Esophagus squamous epithelium (tissue), 5 donors: ENCODE results near the gene CD59. TPM values are rescaled to one million over a fixed set of nuclear protein-coding genes. Genes with fewer than 3 reads are reported as not detected.

Experiments used
- DNase-seq: peaks from one replicate; lab custom pipeline; 2025; lab: John Stamatoyannopoulos, UW
- H3K27ac ChIP-seq, 4 donors: fragments of 200-600 bp; sonication (generic); one replicate each; pipeline ENCODE4 v1.5.1; 2016 to 2019; ENCODE audit warnings: mild to moderate bottlenecking in 1 of 4
- H3K27me3 ChIP-seq, 4 donors: fragments of 200-600 bp; sonication (generic); 1 replicate in 3 of 4; 2 replicates in 1 of 4; pipeline versions ENCODE4 v1.5.1 to v1.6.0; 2017 to 2021; ENCODE audit warnings: antibody characterized with exemption in 1 of 4
- H3K36me3 ChIP-seq, 3 donors: fragments of 200-600 bp; sonication (generic); one replicate each; pipeline ENCODE4 v1.5.1; 2016 to 2019
- H3K4me1 ChIP-seq, 3 donors: fragments of 200-600 bp; sonication (generic); one replicate each; pipeline ENCODE4 v1.5.1; 2017 to 2019
- H3K4me3 ChIP-seq, 4 donors: fragments of 200-600 bp; sonication (generic); 1 replicate in 3 of 4; 2 replicates in 1 of 4; pipeline ENCODE4 v1.5.1; 2016 to 2019; ENCODE audit warnings: mild to moderate bottlenecking in 2 of 4, moderate library complexity in 1 of 4
- H3K9me3 ChIP-seq, 3 donors: fragments of 200-600 bp; sonication (generic); one replicate each; pipeline ENCODE4 v1.5.1; 2016 to 2019
- POLR2A ChIP-seq, 4 donors: fragments of 450-650 bp; IDR thresholded peaks; one replicate each; pipeline ENCODE4 v1.6.1; 2017; ENCODE audit warnings: antibody characterized with exemption in 4 of 4, mild to moderate bottlenecking in 4 of 4, moderate library complexity in 3 of 4
- WGBS, 2 donors: methylation state at CpG; one replicate each; pipeline ENCODE4 v1.1.5; 2018; 5-methylcytosine and 5-hydroxymethylcytosine counted together
- intact Hi-C: fragments of 100-400 bp; cut with DNase I; formaldehyde crosslinking; loops from one replicate; pipeline ENCODE4 v1.15.0; 2022
- total RNA-seq, 4 donors: library from RNA; depleted of rRNA; stranded (reverse); fragments of >200 nt; gene quantifications; one replicate each; pipeline ENCODE4 v1.1.0, GENCODE V29; 2016
- TF ChIP-seq, protein P1 (sequence below), 6 experiments: fragments of 450-650 bp in 4 of 6; fragments of 200-600 bp in 2 of 6; sonication (generic) in 2 of 6; IDR thresholded peaks; one replicate each; pipeline ENCODE4 v1.5.1; 2016 to 2019; ENCODE audit warnings: antibody characterized with exemption in 6 of 6, mild to moderate bottlenecking in 4 of 6, moderate library complexity in 4 of 6
- donor health status: DM: yes; HTN: yes; CAD: no.

CD59 gene
- total RNA-seq, 4 donors from 2014 or later = 191 to 525 (median 339) TPM

DNA sequence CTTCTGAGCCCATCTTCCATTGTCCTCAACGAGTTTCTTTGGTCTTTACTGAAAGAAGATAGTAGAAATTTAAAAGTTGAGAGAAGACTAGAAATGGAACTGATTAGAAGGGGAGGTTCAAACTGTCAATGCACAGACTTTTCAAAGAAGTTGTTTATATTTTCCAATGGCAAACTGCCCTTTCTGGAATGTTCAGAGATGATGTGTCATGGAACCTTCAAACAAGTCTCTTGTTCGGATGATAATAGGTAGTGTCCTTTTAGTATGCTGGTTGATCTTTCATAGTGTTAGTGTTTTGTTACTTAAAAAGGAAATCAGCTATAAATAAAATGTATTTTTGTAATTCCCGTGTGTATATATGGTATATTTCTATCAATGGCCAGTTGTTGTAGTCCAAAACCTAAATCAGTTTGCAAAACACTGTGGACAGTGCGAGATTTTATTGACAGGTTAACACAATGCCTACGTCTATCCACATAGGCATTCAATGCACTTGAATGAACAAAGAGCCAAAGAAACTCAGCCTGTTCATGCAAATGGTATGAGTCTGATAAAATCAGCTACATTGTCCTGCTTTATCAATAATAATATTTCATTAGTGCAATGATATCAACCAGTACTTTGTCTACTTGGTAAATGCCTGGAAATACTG is 66.5 kb downstream of the CD59 start:
- Histone ChIP-seq H3K36me3 (no peaks in the 10 kb centered on the region), H3K27me3 (no peaks in the 10 kb centered on the region), H3K4me1 (peaks cover 13 to 64% (median 18%) of the 10 kb centered on the region in 3 donors), H3K4me3 (no peak overlapping the region), H3K9me3 (no peaks in the 10 kb centered on the region), H3K27ac (peak overlapping the region in 2 of 4 donors; percentile 79 to 84)
- no peak for TF ChIP-seq POLR2A (IDR thresholded peaks at IDR 0.05)
- TF ChIP-seq, protein P1, sequence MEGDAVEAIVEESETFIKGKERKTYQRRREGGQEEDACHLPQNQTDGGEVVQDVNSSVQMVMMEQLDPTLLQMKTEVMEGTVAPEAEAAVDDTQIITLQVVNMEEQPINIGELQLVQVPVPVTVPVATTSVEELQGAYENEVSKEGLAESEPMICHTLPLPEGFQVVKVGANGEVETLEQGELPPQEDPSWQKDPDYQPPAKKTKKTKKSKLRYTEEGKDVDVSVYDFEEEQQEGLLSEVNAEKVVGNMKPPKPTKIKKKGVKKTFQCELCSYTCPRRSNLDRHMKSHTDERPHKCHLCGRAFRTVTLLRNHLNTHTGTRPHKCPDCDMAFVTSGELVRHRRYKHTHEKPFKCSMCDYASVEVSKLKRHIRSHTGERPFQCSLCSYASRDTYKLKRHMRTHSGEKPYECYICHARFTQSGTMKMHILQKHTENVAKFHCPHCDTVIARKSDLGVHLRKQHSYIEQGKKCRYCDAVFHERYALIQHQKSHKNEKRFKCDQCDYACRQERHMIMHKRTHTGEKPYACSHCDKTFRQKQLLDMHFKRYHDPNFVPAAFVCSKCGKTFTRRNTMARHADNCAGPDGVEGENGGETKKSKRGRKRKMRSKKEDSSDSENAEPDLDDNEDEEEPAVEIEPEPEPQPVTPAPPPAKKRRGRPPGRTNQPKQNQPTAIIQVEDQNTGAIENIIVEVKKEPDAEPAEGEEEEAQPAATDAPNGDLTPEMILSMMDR (IDR thresholded peaks at IDR 0.05) = no peak
- intact Hi-C loops = no loop called here
- no peak for DNase-seq
- WGBS, 2 donors = 76 to 87% methylated on average over 5 of the region's 5 CpGs

GRCh38 chr11:33668951-33669596 is 67.1 kb downstream of the CD59 start:
- H3K4me3 ChIP-seq = no peak overlapping the region
- H3K27ac ChIP-seq = peak overlapping the region in 3 of 4 donors; percentile 79 to 84 (median 80)
- H3K27me3 ChIP-seq = no peaks in the 10 kb centered on the region
- TF ChIP-seq, protein P1 (IDR thresholded peaks at IDR 0.05) = no peak
- no peak for TF ChIP-seq POLR2A (IDR thresholded peaks at IDR 0.05)
- DNase-seq = no peak
- peaks cover 13 to 71% (median 18%) of the 10 kb centered on the region in 3 donors for H3K4me1 ChIP-seq
- no peaks in the 10 kb centered on the region for H3K36me3 ChIP-seq
- H3K9me3 ChIP-seq = no peaks in the 10 kb centered on the region
- 93% methylated on average over 3 to 6 of the region's 6 CpGs for WGBS, 2 donors
- intact Hi-C loops = no loop called here

GRCh38 chr11:33668468-33668825 is 67.8 kb downstream of the CD59 start:
- DNase-seq = no peak
- Histone ChIP-seq H3K27me3 (no peaks in the 10 kb centered on the region), H3K27ac (peak overlapping the region in 3 of 4 donors; percentile 79 to 84 (median 80)), H3K9me3 (no peaks in the 10 kb centered on the region), H3K4me3 (no peak overlapping the region), H3K4me1 (peaks cover 13 to 71% (median 18%) of the 10 kb centered on the region in 3 donors), H3K36me3 (no peaks in the 10 kb centered on the region)
- TF ChIP-seq, protein P1 (IDR thresholded peaks at IDR 0.05) = no peak
- no peak for TF ChIP-seq POLR2A (IDR thresholded peaks at IDR 0.05)
- 41 to 54% methylated on average over 6 of the region's 6 CpGs for WGBS, 2 donors
- intact Hi-C loops = no loop called here

GRCh38 chr11:33667819-33668467 is 68.3 kb downstream of the CD59 start:
- Histone ChIP-seq H3K4me1 (peaks cover 13 to 71% (median 18%) of the 10 kb centered on the region in 3 donors), H3K4me3 (no peak overlapping the region), H3K27me3 (no peaks in the 10 kb centered on the region), H3K27ac (peak overlapping the region; percentile 76 to 84 (median 80)), H3K36me3 (no peaks in the 10 kb centered on the region), H3K9me3 (no peaks in the 10 kb centered on the region)
- 65 to 74% methylated on average over 9 to 18 of the region's 18 CpGs for WGBS, 2 donors
- DNase-seq = no peak
- intact Hi-C loops = no loop called here
- no peak for TF ChIP-seq POLR2A (IDR thresholded peaks at IDR 0.05)
- TF ChIP-seq, protein P1 (IDR thresholded peaks at IDR 0.05) = no peak
